ENCODE results near the gene TP53I11.

- TF ChIP-seq CTCF (IDR thresholded peaks at IDR 0.05; ENCODE audit: low read length), result no peak
- no peak for TF ChIP-seq EZH2 (IDR thresholded peaks at IDR 0.05; ENCODE audit: borderline replicate concordance, low read length)
Measured at GRCh38 chr11:44936951-44937543, 13.6 kb downstream of the TP53I11 start.

Measured in OCI-LY1 (cell line).